CD14-positive monocyte (primary cell): ENCODE measurements around the gene FBXO10. TPM values are rescaled to one million over a fixed set of nuclear protein-coding genes. Genes with fewer than 3 reads are reported as not detected.

Source experiments
- DNase-seq, 3 donors: peaks; one replicate each; pipeline ENCODE4 v3.0.0-alpha.2; 2011 to 2022
- H2AFZ ChIP-seq: 2 replicates; pipeline ENCODE4 v1.6.0; 2012; ENCODE audit warnings: mild to moderate bottlenecking, low read depth, low read length, inconsistent platforms; ENCODE audit not compliant: insufficient read depth, poor library complexity, severe bottlenecking
- H3K27ac ChIP-seq, 2 donors: 1 replicate in 1 of 2; 2 replicates in 1 of 2; pipeline ENCODE4 v1.5.1; 2012 to 2013; ENCODE audit warnings: low read length in 2 of 2, control low read depth in 1 of 2, inconsistent platforms in 1 of 2, low read depth in 1 of 2, mild to moderate bottlenecking in 1 of 2
- H3K27me3 ChIP-seq, 2 donors: one replicate each; pipeline versions ENCODE4 v1.6.0 to v1.6.1; 2011 to 2013; ENCODE audit warnings: low read length in 2 of 2; ENCODE audit not compliant: control insufficient read depth in 2 of 2, insufficient read depth in 2 of 2
- H3K36me3 ChIP-seq, 2 donors: replicated peaks in 1 of 2; 1 replicate in 1 of 2; 2 replicates in 1 of 2; pipeline versions ENCODE4 v1.5.1 to v1.6.1; 2012 to 2013; ENCODE audit warnings: low read length in 2 of 2, control low read depth in 1 of 2, inconsistent platforms in 1 of 2, mild to moderate bottlenecking in 1 of 2; ENCODE audit not compliant: insufficient read depth in 2 of 2, control insufficient read depth in 1 of 2
- H3K4me1 ChIP-seq, 2 donors: 1 replicate in 1 of 2; 2 replicates in 1 of 2; pipeline versions ENCODE4 v1.5.1 to v1.6.1; 2012 to 2013; ENCODE audit warnings: low read length in 2 of 2, control low read depth in 1 of 2, inconsistent platforms in 1 of 2, mild to moderate bottlenecking in 1 of 2, moderate library complexity in 1 of 2; ENCODE audit not compliant: insufficient read depth in 2 of 2, control insufficient read depth in 1 of 2
- H3K4me2 ChIP-seq: replicated peaks from 2 replicates; pipeline ENCODE3; 2012; ENCODE audit warnings: low read length, moderate library complexity, mild to moderate bottlenecking; ENCODE audit not compliant: poor library complexity, severe bottlenecking; ENCODE audit errors: extremely low read depth
- H3K4me3 ChIP-seq, 3 experiments: fragments of 200-600 bp in 1 of 3; sonication (generic) in 1 of 3; replicated peaks in 1 of 3; 1 replicate in 2 of 3; 2 replicates in 1 of 3; pipeline ENCODE4 v1.5.1; 2011 to 2013; ENCODE audit warnings: low read length in 3 of 3, mild to moderate bottlenecking in 3 of 3, control low read depth in 2 of 3, low read depth in 2 of 3, inconsistent platforms in 1 of 3, moderate library complexity in 1 of 3
- H3K79me2 ChIP-seq: 2 replicates; pipeline ENCODE4 v1.6.0; 2012; ENCODE audit warnings: mild to moderate bottlenecking, control low read depth, inconsistent platforms, low read length, moderate library complexity; ENCODE audit not compliant: insufficient read depth
- H3K9ac ChIP-seq: 2 replicates; pipeline ENCODE4 v1.6.0; 2017; ENCODE audit warnings: low read length, mild to moderate bottlenecking; ENCODE audit not compliant: insufficient read depth, poor library complexity, severe bottlenecking
- H3K9me3 ChIP-seq, 2 donors: replicated peaks in 1 of 2; 1 replicate in 1 of 2; 2 replicates in 1 of 2; pipeline versions ENCODE4 v1.5.1 to v1.6.1; 2012 to 2013; ENCODE audit warnings: low read length in 2 of 2, control low read depth in 1 of 2; ENCODE audit not compliant: control insufficient read depth in 1 of 2, insufficient read depth in 1 of 2
- H4K20me1 ChIP-seq: 2 replicates; pipeline ENCODE4 v1.6.0; 2012; ENCODE audit warnings: mild to moderate bottlenecking, low read length, control low read depth, moderate library complexity; ENCODE audit not compliant: insufficient read depth
- H3K27ac Mint-ChIP-seq, 7 donors: one replicate each; pipeline ENCODE4 v1.8.0; 2020; ENCODE audit warnings: mild to moderate bottlenecking in 7 of 7, mixed read lengths in 7 of 7, moderate library complexity in 6 of 7, inconsistent platforms in 2 of 7
- H3K27me3 Mint-ChIP-seq, 3 donors: one replicate each; pipeline ENCODE4 v1.8.0; 2021 to 2022; ENCODE audit warnings: low read depth in 3 of 3, mild to moderate bottlenecking in 3 of 3, mixed read lengths in 3 of 3, moderate library complexity in 3 of 3, inconsistent platforms in 1 of 3
- H3K36me3 Mint-ChIP-seq, 2 donors: one replicate each; pipeline ENCODE4 v1.8.0; 2020; ENCODE audit warnings: mixed read lengths in 2 of 2, inconsistent platforms in 1 of 2, mild to moderate bottlenecking in 1 of 2
- H3K4me1 Mint-ChIP-seq: one replicate; pipeline ENCODE4 v1.8.0; 2020; ENCODE audit warnings: mild to moderate bottlenecking, mixed read lengths
- H3K4me3 Mint-ChIP-seq, 2 donors: one replicate each; pipeline ENCODE4 v1.8.0; 2020; ENCODE audit warnings: mild to moderate bottlenecking in 2 of 2, mixed read lengths in 2 of 2, moderate library complexity in 1 of 2
- H3K9me3 Mint-ChIP-seq, 7 donors: one replicate each; pipeline ENCODE4 v1.8.0; 2020 to 2022; ENCODE audit warnings: mixed read lengths in 7 of 7, mild to moderate bottlenecking in 6 of 7, moderate library complexity in 6 of 7, inconsistent platforms in 2 of 7
- CTCF ChIP-seq: fragments of 200-600 bp; IDR thresholded peaks from one replicate; pipeline ENCODE4 v1.8.0; 2022; ENCODE audit warnings: antibody characterized with exemption, mild to moderate bottlenecking
- WGBS: methylation state at CpG from one replicate; pipeline ENCODE4 v1.1.5; 2013; ENCODE audit warnings: missing lambda C conversion rate; ENCODE audit not compliant: insufficient coverage; 5-methylcytosine and 5-hydroxymethylcytosine counted together
- intact Hi-C, 2 donors: fragments of 100-400 bp; cut with micrococcal nuclease; formaldehyde crosslinking; loops; one replicate each; pipeline versions ENCODE4 v1.15.0 to v1.15.1; 2023
- polyA plus RNA-seq, 3 donors: library from polyadenylated mRNA; depleted of rRNA in 1 of 3; unstranded in 2 of 3; stranded (reverse) in 1 of 3; fragments of 300-500 nt in 2 of 3; fragments of >200 nt in 1 of 3; fragmentation: Illumina TruSeq in 2 of 3; gene quantifications; 1 replicate in 2 of 3; 2 replicates in 1 of 3; pipeline ENCODE4 v1.2.3, GENCODE V29; 2012 to 2021

The FBXO10 gene
- polyA plus RNA-seq, 3 donors: 0.08 to 1.5 TPM; not detected in 1

- H3K79me2 ChIP-seq: peaks cover 40% of the 10 kb centered on the region
- H3K4me3 Mint-ChIP-seq: peak within 1 kb of the TSS; percentile 98 to 99
- peak within 1 kb of the TSS; percentile 63 to 94 (median 77) for H3K4me3 ChIP-seq
Measured at GRCh38 chr9:37592108-37592951, 16.1 kb upstream of the FBXO10 start, which contains the start of gene TOMM5. Gene TOMM5, minus strand, starts transcription at chr9:37592597. Its CDS starts 65 bp downstream, at chr9:37592532.

More at GRCh38 chr9:37592108-37592951, 16.1 kb upstream of the FBXO10 start, which contains the start of gene TOMM5:
- H3K27ac Mint-ChIP-seq: peak within 1 kb of the TSS; percentile 94 to 98 (median 97)
- H3K27me3 Mint-ChIP-seq: peaks cover 4 to 11% (median 7%) of the 10 kb centered on the region in 3 donors
- no peak for TF ChIP-seq CTCF
- H3K4me2 ChIP-seq: peak within 1 kb of the TSS; percentile 96
- WGBS: under 1% methylated on average over 62 of the region's 72 CpGs
- peaks cover 15% of the 10 kb centered on the region for H4K20me1 ChIP-seq
- intact Hi-C loops: loop anchor here (5.0 to 10.0 kb wide), 4 partner anchors 125 to 468 kb away; partner anchors contain the start of genes ZBTB5 (in 2 of the 2), DCAF10 (in 1 of the 2), SLC25A51 (in 1 of the 2) and ZCCHC7 (in 1 of the 2)
- H2AFZ ChIP-seq: peak within 1 kb of the TSS; percentile 98
- no peaks in the 10 kb centered on the region for H3K9me3 ChIP-seq
- no peaks in the 10 kb centered on the region for H3K9me3 Mint-ChIP-seq
- peaks cover 0 to 4% of the 10 kb centered on the region in 2 donors for H3K27me3 ChIP-seq
- H3K27ac ChIP-seq: peak within 1 kb of the TSS; percentile 75 to 96
- H3K36me3 ChIP-seq: peaks cover 15 to 18% of the 10 kb centered on the region in 2 donors
- peaks cover 28 to 32% of the 10 kb centered on the region in 2 donors for H3K4me1 ChIP-seq
- peak within 1 kb of the TSS; percentile 90 for H3K9ac ChIP-seq
- peaks cover 19 to 20% of the 10 kb centered on the region in 2 donors for H3K36me3 Mint-ChIP-seq
- peak; percentile 86 to 93 (median 91) for DNase-seq
- peaks cover 34% of the 10 kb centered on the region for H3K4me1 Mint-ChIP-seq
